Vein endothelial cell (primary cell): ENCODE results near the gene ZNF41. TPM values are rescaled to one million over a fixed set of nuclear protein-coding genes. Genes with fewer than 3 reads are reported as not detected.

Source experiments
- total RNA-seq: library from RNA; depleted of rRNA; stranded (reverse); fragments of >200 nt; gene quantifications from 2 replicates; pipeline ENCODE4 v1.2.3, GENCODE V29; 2012

Gene ZNF41
- total RNA-seq: 10.4 and 10.5 TPM in 2 replicates

DNA sequence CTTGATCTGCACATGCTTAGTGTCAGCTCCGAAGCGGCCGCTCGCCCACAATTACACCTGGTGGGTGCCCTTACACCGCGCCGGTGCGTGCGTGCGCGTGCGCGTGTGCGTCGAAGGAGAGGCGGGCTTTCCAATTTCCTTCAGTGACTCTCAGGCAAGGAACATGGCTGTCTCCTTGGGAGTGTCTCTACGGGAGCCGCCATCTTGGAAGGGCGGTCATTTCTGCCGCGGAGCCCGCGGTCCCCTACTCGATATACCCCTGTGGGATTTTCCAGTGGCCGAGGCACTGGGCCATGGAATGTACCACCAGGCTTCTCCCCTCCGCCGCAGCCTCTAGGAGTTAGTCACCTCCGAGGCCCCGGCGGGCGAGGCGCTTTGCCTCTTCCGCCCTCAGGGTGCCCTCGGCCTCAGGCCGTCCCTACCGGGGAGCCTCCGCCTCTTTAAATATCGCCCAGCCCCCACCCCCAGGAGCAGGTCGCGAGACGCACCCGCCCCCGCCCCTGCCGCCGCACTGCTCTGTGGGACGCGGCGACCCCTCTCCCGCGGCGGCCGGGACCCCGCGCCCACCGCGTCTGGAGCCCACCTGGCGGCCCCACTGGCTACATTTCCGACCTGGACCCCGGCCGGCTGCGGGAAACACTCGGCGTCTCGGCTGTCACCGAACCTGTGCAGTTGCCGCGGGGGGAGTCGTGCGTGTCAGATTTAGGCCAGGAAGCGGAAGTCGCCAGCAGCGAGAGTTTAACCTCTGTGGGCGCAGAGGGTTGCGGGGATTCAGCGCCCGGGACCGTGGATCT, at the start of gene ZNF41:
Gene ZNF41, minus strand, starts transcription at position 711 of the 794 bp plus-strand sequence. CDS start 15,741 bp downstream, outside the sequence.

Other genes starting within 250 kb of the ZNF41 start
- under 0.01 TPM in 1 of 2 replicates, not detected in the other for gene ZNF157, start 112.6 kb downstream of the ZNF41 start, total RNA-seq
- 19.6 and 23.8 TPM in 2 replicates for gene ARAF, start 78.0 kb upstream of the ZNF41 start, total RNA-seq
- 74.5 and 125 TPM in 2 replicates for gene TIMP1, start 99.2 kb upstream of the ZNF41 start, total RNA-seq
- gene SYN1, start 136.6 kb upstream of the ZNF41 start, total RNA-seq: not detected in 2 replicates
- 0.38 and 0.98 TPM in 2 replicates for gene CFP, start 146.7 kb upstream of the ZNF41 start, total RNA-seq
- gene ELK1, start 167.3 kb upstream of the ZNF41 start, total RNA-seq: 18.0 and 19.1 TPM in 2 replicates
- 88.7 and 91.1 TPM in 2 replicates for gene UXT, start 176.0 kb upstream of the ZNF41 start, total RNA-seq